Cerebellar cortex (tissue), 1 donor: Measurements from ENCODE around the gene TC2N.
"Not testable (repeated sequence)": the region's sequence is repeated elsewhere in the genome, so short reads cannot be mapped to it uniquely, and the experiment has no call there.

ENCODE experiments used
- DNase-seq: peaks from one replicate; pipeline ENCODE4 v3.0.0-alpha.2; 2015; ENCODE audit warnings: low spot score

The TC2N gene

GRCh38 chr14:91834571-91834970, 32.8 kb downstream of the TC2N start:
- DNase-seq = no peak

DNA sequence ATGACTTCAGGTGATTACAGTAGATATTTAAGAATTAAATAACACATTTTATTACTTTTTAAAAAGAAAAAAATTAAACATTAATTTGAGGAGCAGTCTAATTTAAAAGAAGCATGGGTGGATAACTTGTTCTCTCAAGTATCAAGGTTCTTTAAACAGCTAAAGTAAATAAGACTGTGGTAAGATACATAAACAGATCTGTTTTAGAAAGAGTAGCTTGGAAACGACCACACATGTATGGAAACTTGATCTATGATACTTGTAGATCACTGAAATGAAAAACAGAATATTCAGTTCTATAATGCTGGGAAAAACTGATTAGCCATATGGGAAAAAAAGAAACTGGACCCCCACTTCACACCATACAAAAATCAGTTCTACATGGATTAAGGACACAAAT, 36.0 kb downstream of the TC2N start:
- DNase-seq = no peak

DNA sequence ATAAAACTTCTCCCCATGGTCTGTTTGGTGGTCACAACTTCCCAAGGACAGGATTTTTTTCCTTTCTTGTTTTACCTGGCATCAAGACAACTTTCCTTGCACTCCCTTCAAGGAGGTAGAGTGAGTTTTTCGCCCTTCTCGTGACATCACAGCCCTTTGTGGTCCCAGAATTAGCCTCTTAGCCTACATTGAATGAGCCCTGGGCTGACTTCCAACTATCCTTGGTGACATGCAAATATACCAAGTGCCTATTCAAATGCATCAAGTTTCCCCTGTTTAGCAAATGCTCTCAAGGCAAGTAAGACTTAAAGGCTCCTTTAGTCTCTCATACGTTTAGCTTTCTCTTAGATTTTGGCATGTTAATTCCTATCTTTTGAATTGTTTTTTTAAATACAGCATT, 36.6 kb downstream of the TC2N start:
- no peak for DNase-seq

- no peak for DNase-seq
Observed at GRCh38 chr14:91829511-91829910, 37.8 kb downstream of the TC2N start.

DNA sequence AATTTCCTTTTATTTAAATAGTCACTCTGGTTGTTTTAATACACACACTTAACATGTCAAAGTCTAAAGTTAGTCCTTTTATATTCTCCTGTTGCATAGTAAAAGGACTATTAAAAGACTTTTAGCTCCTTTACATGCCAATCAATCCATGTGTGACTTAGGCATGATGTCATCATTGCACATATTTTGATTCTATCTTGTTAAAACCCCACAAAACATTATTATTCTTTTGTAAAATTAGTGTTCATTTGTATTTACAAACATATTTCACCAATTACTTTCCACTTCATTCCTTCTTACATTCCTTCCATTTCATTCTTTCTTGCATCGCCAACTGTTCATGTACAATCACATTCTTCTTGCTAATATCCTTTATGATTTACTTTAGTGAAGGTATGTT, 39.6 kb downstream of the TC2N start:
- DNase-seq = no peak

DNA sequence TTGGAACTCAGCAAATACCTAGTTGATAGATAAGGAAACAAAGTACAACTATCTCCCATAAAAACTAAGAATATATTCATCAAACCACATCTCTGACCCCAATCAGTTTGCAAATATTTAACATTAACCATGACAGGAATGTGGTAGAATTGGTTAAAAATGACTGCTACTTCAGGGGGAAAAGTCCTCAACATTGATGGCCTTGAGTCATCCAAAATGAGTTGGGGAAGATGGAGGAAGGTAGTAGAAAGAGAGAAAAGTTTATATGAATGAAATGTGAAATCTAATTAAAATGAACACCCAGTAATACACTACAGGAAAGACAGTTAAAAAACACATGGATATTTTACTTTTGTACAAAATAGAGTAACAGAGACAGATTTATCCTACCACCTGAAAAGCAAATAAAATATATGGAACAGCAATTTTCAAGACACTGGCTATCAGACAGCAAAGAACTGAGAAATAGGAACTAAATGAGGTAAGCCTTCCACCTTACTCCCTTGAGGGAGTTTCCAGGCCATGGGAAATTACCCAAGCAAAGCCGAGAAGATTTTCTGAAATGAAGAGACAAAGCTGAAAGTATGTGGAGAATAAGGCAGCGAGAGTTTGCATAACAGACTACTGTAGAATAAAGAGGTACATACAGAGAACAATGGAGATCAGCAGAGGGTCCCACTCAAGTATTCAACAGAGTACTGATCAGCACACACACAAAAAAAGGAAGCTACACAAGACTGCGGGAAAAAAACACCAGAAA, 49.6 kb downstream of the TC2N start:
- no peak for DNase-seq

DNA sequence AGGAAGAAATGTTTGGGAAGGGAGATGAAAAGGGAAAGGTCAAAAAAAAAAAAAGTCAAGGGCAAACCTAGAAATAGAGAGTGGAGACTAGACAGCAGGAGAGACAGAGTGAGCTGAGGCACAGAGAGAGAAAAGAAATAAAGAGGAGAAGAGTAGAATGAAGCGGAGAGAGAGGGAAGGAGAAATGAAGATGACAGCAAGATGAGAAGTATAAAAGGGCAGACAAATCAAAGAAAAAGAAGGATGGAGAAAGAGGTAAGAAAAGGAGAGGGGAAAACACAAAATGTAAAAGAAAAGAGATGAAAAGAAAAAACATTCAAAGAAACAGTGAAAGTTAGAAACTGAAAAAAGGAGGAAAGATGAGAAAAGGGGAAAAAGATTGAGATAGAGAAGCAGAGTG, 53.0 kb downstream of the TC2N start:
- DNase-seq = no peak

DNA sequence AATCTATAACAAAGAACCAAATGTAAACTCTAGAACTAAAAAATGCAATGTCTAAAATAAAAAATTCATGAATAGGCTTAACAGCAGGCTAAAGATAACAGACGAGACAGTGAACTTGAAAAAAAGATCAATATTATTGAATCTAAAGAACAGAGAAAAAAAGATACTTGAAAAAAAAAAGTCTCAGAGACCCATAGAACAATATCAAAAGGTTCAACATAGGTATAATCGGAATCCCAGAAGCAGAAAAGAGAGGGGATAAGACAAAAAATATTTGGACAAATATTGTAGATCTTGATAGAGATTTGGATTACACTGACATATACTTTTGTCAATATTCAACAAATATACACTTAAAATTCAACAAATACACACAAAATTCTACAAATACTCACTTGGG, 56.6 kb downstream of the TC2N start:
- DNase-seq = no peak

DNA sequence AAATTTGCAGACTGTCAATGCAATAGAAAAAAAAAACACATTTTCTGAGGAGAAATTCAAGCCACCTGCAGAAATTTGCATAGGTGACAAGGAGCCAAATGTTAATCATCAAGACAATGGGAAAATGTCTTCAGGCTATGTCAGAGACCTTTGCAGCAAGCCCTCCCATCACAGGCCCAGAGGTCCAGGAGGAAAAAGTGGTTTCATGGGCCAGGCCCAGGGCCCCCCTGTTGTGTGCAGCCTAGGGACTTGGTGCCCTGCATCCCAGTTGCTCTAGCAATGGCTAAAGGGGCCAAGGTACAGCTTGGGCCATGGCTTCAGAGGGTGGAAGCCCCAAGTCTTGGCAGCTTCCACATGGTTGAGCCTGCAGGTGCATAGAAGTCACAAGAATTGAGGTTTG, 60.6 kb downstream of the TC2N start:
- DNase-seq = no peak

DNA sequence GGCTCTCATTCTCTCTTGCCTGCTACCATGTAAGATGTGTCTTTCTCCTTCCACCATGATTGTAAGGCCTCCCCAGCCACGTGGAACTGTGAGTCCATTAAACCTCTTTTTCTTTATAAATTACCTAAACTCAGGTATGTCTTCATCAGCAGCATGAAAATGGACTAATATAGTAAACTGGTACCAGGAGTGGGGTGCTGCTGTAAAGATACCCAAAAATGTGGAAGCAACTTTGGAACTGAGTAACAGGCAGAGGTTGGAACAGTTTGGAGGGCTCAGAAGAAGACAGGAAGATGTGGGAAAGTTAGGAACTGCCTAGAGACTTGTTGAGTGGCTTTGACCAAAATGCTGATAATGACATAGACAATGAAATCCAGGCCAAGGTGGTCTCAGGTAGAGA, 61.2 kb downstream of the TC2N start:
- DNase-seq = not testable (repeated sequence)

DNA sequence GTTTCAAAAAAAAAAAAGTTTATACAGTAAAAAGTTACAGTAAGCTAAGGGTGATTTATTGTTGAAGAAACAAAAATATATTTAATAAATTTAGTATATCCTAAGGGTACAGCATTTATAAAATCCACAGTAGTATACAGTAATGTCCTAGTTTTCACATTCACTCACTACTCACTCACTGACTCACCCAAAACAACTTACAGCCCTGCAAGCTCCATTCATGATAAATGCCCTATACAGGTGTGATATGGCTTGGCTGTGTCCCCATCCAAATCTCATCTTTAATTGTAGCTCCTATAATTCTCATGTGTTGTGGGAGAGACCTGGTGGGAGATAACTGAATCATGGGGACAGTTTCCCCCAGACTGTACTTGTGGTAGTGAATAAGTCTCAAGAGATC, 61.7 kb downstream of the TC2N start:
- no peak for DNase-seq

GRCh38 chr14:91801358-91801757, 66.0 kb downstream of the TC2N start:
- DNase-seq = no peak

DNA sequence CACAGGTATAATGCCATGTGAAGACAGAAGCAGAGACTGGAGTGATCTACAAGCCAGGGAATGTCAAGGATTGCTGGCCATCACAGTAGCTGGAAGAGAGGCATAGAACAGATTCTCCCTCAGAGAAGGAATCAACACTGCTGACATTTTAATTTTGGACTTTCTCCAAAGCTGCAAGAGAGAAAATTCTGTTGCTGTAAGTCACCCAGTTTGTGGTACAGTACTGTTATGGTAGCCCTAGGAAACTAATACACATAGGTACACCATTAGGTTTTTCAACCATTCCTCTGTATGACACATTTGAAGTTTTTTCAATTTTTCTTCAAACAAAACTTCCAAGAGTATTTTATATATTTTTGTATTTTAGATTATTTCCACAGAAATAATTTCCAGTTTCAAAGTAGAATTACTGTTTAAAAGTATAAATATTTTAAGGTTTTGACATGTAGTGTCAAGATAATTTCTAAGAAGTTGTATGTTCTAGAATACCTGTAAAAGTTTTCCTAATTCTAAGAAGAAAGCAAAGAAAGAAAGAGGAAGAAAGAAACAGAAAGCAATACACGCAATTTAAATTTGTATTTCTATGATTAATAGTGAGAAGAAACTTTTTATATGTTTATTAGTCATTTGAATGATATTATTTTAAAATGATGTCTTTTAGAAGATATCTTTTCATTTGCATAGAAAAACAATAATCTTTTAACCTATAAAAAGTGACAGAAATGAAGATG, 70.6 kb downstream of the TC2N start:
- no peak for DNase-seq

DNA sequence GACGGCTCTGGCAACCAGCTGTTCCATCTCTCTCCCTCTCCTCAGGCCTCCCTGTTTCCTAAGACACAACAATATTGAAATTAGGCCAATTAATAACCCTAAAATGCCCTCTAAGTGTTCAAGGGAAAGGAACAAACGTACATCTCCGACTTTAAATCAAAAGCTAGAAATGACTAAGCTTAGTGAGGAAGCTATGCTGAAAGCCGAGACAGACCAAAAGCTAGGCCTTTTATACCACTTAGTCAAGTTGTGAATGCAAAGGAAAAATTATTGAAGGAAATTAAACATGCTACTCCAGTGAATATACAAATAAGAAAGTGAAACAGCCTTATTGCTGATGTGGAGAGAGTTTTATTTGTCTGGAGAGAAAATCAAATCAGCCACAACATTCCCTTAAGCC, 73.6 kb downstream of the TC2N start:
- no peak for DNase-seq

GRCh38 chr14:91786188-91786587, 81.1 kb downstream of the TC2N start:
- no peak for DNase-seq

DNA sequence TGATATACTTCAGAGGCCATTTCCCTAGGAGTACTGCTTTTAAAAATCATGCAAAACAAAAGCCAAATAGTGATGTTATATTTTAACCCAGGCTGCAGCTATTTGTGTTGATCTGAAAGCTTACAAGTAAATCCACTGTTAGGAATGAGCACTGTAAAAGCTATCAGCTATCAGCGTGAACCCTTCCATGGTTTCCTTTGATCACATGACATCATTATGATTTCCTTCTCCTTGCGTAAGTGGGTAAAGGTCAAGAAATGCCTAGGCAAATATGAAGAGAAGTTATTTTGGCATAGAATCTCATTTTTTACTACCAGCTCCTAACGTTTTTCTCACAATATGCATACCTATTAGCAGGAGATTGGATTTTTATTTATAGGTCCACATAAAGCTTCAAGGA, 86.9 kb downstream of the TC2N start:
- no peak for DNase-seq

DNA sequence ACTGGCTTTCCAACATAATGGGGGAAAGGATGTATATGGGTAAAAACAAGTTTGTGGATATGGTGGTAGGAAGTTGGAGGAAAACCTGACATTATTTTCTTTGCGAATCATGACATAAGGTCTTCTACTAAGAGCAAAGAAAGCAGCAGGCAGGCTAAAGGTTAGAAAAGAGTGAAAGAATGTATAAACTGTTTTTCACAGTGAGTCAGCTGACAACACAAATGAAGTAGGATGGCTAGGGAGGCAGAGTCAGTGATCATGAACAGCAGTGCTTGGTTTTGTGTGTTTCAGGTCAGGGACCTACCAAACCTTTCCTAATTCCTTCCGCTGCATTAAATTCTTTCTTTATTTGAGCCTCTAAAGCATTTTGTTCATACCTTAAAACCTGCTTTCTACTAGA, 89.1 kb downstream of the TC2N start:
- no peak for DNase-seq

GRCh38 chr14:91774140-91775096, 92.9 kb downstream of the TC2N start:
- DNase-seq = no peak

DNA sequence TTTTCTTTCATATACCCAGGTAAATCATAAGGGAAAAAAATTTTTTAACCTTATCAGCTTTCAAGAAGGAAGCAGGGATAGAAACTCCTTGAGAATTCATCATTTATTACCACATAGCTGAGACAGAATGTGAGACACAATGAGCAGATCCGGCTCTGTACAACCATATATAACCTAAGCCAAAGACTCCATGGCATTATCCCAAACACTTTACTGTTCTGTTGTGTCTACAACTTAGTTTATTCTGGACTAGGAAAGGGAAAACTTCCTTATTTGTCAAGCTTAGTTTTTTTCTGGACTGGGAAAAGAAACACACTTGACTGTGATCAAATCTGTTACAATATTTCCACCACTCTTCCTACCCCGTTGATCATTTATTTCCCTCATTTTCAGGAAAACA, 97.2 kb downstream of the TC2N start:
- no peak for DNase-seq

- no peak for DNase-seq
Observed at GRCh38 chr14:91755570-91756295, 111.6 kb downstream of the TC2N start.

DNA sequence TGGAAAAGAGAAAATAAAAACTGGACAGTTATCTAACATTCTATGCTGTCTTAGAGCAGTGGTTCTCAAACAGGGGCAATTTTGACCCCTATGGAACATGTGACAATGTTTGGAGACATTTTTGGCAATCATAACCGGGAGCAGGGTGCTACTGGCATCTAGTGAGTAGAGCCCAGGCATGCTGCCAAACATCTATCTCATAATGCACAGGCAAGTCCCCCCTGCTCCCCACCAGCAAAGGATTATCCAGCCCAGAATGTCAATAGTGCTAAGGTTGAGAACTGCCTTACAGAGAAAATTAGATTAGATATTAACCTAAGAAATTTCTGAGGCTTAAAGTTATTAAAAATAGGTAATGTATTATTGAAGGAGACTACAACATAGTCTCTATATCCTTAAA, 112.5 kb downstream of the TC2N start:
- no peak for DNase-seq

GRCh38 chr14:91754185-91754584, 113.2 kb downstream of the TC2N start:
- DNase-seq = no peak
